Mucosa of rectum (tissue), 2 donors: ENCODE measurements around the gene EEF1G.

Source experiments
- H3K27ac ChIP-seq, 2 donors: one replicate each; pipeline ENCODE4 v1.7.0; 2013; ENCODE audit warnings: inconsistent platforms in 2 of 2, low read depth in 2 of 2, low read length in 2 of 2
- H3K27me3 ChIP-seq, 2 donors: one replicate each; pipeline ENCODE4 v1.7.0; 2013; ENCODE audit warnings: low read length in 2 of 2; ENCODE audit not compliant: control insufficient read depth in 2 of 2, insufficient read depth in 2 of 2
- H3K36me3 ChIP-seq, 2 donors: one replicate each; pipeline ENCODE4 v1.7.0; 2013; ENCODE audit warnings: low read length in 2 of 2; ENCODE audit not compliant: control insufficient read depth in 2 of 2, insufficient read depth in 2 of 2
- H3K4me1 ChIP-seq, 2 donors: one replicate each; pipeline ENCODE4 v1.7.0; 2013; ENCODE audit warnings: low read length in 2 of 2, mild to moderate bottlenecking in 1 of 2; ENCODE audit not compliant: control insufficient read depth in 2 of 2, insufficient read depth in 2 of 2
- H3K4me3 ChIP-seq, 2 donors: one replicate each; pipeline ENCODE4 v1.7.0; 2013; ENCODE audit warnings: low read length in 2 of 2
- H3K9ac ChIP-seq, 2 donors: one replicate each; pipeline ENCODE4 v1.7.0; 2013; ENCODE audit warnings: low read length in 2 of 2, low read depth in 1 of 2, mild to moderate bottlenecking in 1 of 2
- H3K9me3 ChIP-seq, 2 donors: one replicate each; pipeline ENCODE4 v1.7.0; 2013; ENCODE audit warnings: low read length in 2 of 2; ENCODE audit not compliant: control insufficient read depth in 2 of 2
- donor health status: healthy.
- donor health status: Normal muscosa, but diverticular disease.

EEF1G gene

GRCh38 chr11:62513626-62514025 lies 60.1 kb downstream of the EEF1G start:
- Histone ChIP-seq H3K9ac (no peak overlapping the region), H3K4me3 (no peak overlapping the region), H3K36me3 (peaks cover 34 to 41% of the 10 kb centered on the region in 2 donors), H3K27me3 (no peaks in the 10 kb centered on the region), H3K4me1 (peaks cover 7 to 9% of the 10 kb centered on the region in 2 donors), H3K27ac (no peak overlapping the region), H3K9me3 (no peaks in the 10 kb centered on the region)

- H3K27me3 ChIP-seq, result no peaks in the 10 kb centered on the region
- peaks cover 28 to 34% of the 10 kb centered on the region in 2 donors for H3K36me3 ChIP-seq
- peaks cover 12 to 16% of the 10 kb centered on the region in 2 donors for H3K4me1 ChIP-seq
- no peak overlapping the region for H3K27ac ChIP-seq
- no peak overlapping the region for H3K9ac ChIP-seq
- H3K9me3 ChIP-seq, result no peaks in the 10 kb centered on the region
- no peak overlapping the region for H3K4me3 ChIP-seq
Observed at GRCh38 chr11:62512961-62513360, 60.7 kb downstream of the EEF1G start.
